ENCODE results near the gene GLB1L. TPM values are rescaled to one million over a fixed set of nuclear protein-coding genes. Genes with fewer than 3 reads are reported as not detected.

Gene GLB1L
- total and polyA plus RNA-seq, 2 of the 8 experiments (the other 6 are each of a cell fraction or from before 2014, with no cell fraction given): 3.7 to 4.0 TPM

DNA sequence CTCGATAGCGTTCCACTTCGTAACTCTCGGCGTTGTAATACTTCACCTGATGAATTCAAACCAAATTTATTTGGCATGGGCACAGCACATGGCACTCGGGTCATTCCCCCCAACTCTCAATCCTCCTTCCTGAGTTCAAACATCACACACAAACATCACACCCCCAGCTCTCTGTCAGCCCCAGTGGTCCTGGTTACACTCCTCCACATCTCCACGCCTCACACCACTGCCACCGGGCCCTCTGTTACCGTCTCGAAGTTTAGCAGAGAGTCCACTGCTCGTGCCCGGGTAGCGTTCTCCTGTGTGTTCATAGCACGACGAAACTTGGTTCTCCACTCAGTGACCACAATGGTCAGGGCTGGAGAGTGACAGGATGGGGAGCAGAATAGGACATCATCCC, 31.1 kb downstream of the GLB1L start:
- Histone ChIP-seq H3K9me3 (ENCODE audit: insufficient read depth in 2 of 2, low read depth in 1 of 2, low read length in 1 of 2) (no peaks in the 10 kb centered on the region), H2BK20ac (ENCODE audit: low read length) (no peak overlapping the region), H2AK5ac (ENCODE audit: low read depth, low read length) (no peak overlapping the region), H3K27ac (ENCODE audit: low read depth, low read length) (no peak overlapping the region), H3K18ac (ENCODE audit: extremely low read depth, low read length) (no peak overlapping the region), H2BK15ac (ENCODE audit: low read length) (no peak overlapping the region), H3K4me3 (ENCODE audit: extremely low read depth in 1 of 4, insufficient read depth in 2 of 4, low read depth in 3 of 4, low read length in 4 of 4) (no peak overlapping the region), H3K79me1 (ENCODE audit: low read depth, low read length) (no peaks in the 10 kb centered on the region), H3K27me3 (replicated peaks in 1 of 4; ENCODE audit: control insufficient read depth in 3 of 4, extremely low read depth in 1 of 4, insufficient read depth in 3 of 4, low read length in 3 of 4) (no peaks in the 10 kb centered on the region; a peak in 1 of 7 replicates), H4K8ac (ENCODE audit: extremely low read depth, insufficient read depth, low read length) (no peak overlapping the region), H4K5ac (ENCODE audit: insufficient read length, low read depth, low read length) (no peak overlapping the region), H4K91ac (replicated peaks; ENCODE audit: insufficient read length, low read length) (no peak overlapping the region), H2BK120ac (replicated peaks; ENCODE audit: low read depth, low read length) (no peak overlapping the region), H4K20me1 (replicated peaks in 1 of 2; ENCODE audit: control insufficient read depth in 1 of 2, insufficient read depth in 2 of 2, low read length in 2 of 2) (peaks cover 0 to 2% of the 10 kb centered on the region in 2 experiments), H2AFZ (ENCODE audit: low read length) (no peak overlapping the region), H3K79me2 (ENCODE audit: control insufficient read depth in 1 of 2, insufficient read depth in 2 of 2, low read length in 2 of 2) (no peaks in the 10 kb centered on the region), H3K9ac (replicated peaks in 1 of 4; ENCODE audit: extremely low read depth in 1 of 4, low read depth in 3 of 4, low read length in 3 of 4) (no peak overlapping the region), H3K4ac (replicated peaks; ENCODE audit: insufficient read length, low read depth, low read length) (no peak overlapping the region), H3K4me2 (ENCODE audit: insufficient read depth in 1 of 2, low read depth in 2 of 2, low read length in 2 of 2) (no peak overlapping the region), H2BK12ac (ENCODE audit: low read depth, low read length) (no peak overlapping the region), H3K56ac (replicated peaks; ENCODE audit: insufficient read length, low read depth, low read length) (no peak overlapping the region), H3K36me3 (ENCODE audit: control insufficient read depth in 2 of 4, insufficient read depth in 4 of 4, low read length in 3 of 4) (peaks cover 14 to 54% (median 29%) of the 10 kb centered on the region in 4 experiments), H3K4me1 (replicated peaks in 1 of 4; ENCODE audit: control insufficient read depth in 3 of 4, insufficient read depth in 4 of 4, low read length in 3 of 4) (peaks cover 0 to 4% (median 2%) of the 10 kb centered on the region in 4 experiments; a peak in 3 of 7 replicates), H2BK5ac (ENCODE audit: low read depth, low read length) (no peak overlapping the region), H3K23ac (ENCODE audit: insufficient read length) (no peak overlapping the region), H3K14ac (ENCODE audit: insufficient read length) (no peak overlapping the region), H3K23me2 (ENCODE audit: low read depth, low read length) (peaks cover 12% of the 10 kb centered on the region)
- CTCF ChIA-PET (ENCODE audit: partially characterized antibody): interaction anchor here (0.8 to 1.8 kb wide), 2 partner anchors 31 to 34 kb away, joined by 3 to 4 read pairs; no protein-coding TSS in a partner anchor
- POLR2A ChIA-PET (ENCODE audit: partially characterized antibody): interaction anchor here (1.1 kb wide), 1 partner anchor 11 kb away, joined by 4 read pairs; no protein-coding TSS in a partner anchor
- FAIRE-seq: no peak
- DNase-seq (ENCODE audit: low read depth in 1 of 2, low spot score in 2 of 2): no peak
- WGBS, 2 experiments (ENCODE audit: extremely low coverage in 1 of 2, insufficient coverage in 1 of 2, insufficient read length in 1 of 2, insufficient replicate concordance in 2 of 2, low coverage in 1 of 2, low lambda C conversion rate in 2 of 2, missing lambda C conversion rate in 1 of 2): 98% methylated on average over 15 of the region's 15 CpGs; no CpG with 5 or more reads in 1 of the 2 experiments
- TF ChIP-seq, protein P1, sequence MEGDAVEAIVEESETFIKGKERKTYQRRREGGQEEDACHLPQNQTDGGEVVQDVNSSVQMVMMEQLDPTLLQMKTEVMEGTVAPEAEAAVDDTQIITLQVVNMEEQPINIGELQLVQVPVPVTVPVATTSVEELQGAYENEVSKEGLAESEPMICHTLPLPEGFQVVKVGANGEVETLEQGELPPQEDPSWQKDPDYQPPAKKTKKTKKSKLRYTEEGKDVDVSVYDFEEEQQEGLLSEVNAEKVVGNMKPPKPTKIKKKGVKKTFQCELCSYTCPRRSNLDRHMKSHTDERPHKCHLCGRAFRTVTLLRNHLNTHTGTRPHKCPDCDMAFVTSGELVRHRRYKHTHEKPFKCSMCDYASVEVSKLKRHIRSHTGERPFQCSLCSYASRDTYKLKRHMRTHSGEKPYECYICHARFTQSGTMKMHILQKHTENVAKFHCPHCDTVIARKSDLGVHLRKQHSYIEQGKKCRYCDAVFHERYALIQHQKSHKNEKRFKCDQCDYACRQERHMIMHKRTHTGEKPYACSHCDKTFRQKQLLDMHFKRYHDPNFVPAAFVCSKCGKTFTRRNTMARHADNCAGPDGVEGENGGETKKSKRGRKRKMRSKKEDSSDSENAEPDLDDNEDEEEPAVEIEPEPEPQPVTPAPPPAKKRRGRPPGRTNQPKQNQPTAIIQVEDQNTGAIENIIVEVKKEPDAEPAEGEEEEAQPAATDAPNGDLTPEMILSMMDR (IDR thresholded peaks at IDR 0.05; ENCODE audit: control extremely low read depth in 1 of 3, insufficient read depth in 1 of 3, low read depth in 1 of 3, low read length in 3 of 3): no peak
- TF ChIP-seq CBX5 (IDR thresholded peaks at IDR 0.05; ENCODE audit: low read depth, low read length): no peak
- no peak for TF ChIP-seq RFX5 (IDR thresholded peaks at IDR 0.05; ENCODE audit: borderline replicate concordance, low read depth, low read length)
- no peak for TF ChIP-seq SP1 (IDR thresholded peaks at IDR 0.05; ENCODE audit: low read depth, low read length)
- no peak for TF ChIP-seq SRF (IDR thresholded peaks at IDR 0.05; ENCODE audit: low read depth, low read length)
- no peak for TF ChIP-seq KDM5A (IDR thresholded peaks at IDR 0.05; ENCODE audit: low read length)
- TF ChIP-seq RBBP5 (IDR thresholded peaks at IDR 0.05; ENCODE audit: borderline replicate concordance, low read depth, low read length): no peak
- TF ChIP-seq CHD1 (IDR thresholded peaks at IDR 0.05; ENCODE audit: low read depth, low read length): no peak
- TF ChIP-seq CBX8 (IDR thresholded peaks at IDR 0.05; ENCODE audit: borderline replicate concordance, low read depth, low read length): no peak
- no peak for TF ChIP-seq RNF2 (IDR thresholded peaks at IDR 0.05; ENCODE audit: borderline replicate concordance, low read depth, low read length, missing control alignments, poor library complexity, severe bottlenecking)
- TF ChIP-seq SIRT6 (IDR thresholded peaks at IDR 0.05; ENCODE audit: low read length): no peak
- TF ChIP-seq ASH2L (IDR thresholded peaks at IDR 0.05; ENCODE audit: low read length): no peak
